Measurements from ENCODE around the gene TP63. TPM values are rescaled to one million over a fixed set of nuclear protein-coding genes. Genes with fewer than 3 reads are reported as not detected.

TP63 gene
- polyA plus RNA-seq, 1 experiment = not detected

- no peaks in the 10 kb centered on the region for H3K9me3 ChIP-seq (ENCODE audit: control insufficient read depth, insufficient read depth, low read length)
- ChIA-PET CTCF (no interaction called here), POLR2A (no interaction called here)
- H3K27ac ChIP-seq (ENCODE audit: low read depth, low read length) = no peak overlapping the region
- no peak for TF ChIP-seq CTCF (IDR thresholded peaks at IDR 0.05; ENCODE audit: low read depth, low read length)
- no peak for DNase-seq (ENCODE audit: low read depth, low spot score)
- no peak overlapping the region for H3K4me3 ChIP-seq (ENCODE audit: low read depth, low read length)
- no peaks in the 10 kb centered on the region for H3K27me3 ChIP-seq (ENCODE audit: control insufficient read depth, insufficient read depth, low read length)
These were observed 276.6 kb downstream of the TP63 start for GRCh38 chr3:189907803-189908202.

- ChIA-PET POLR2A (no interaction called here), CTCF (no interaction called here)
- Histone ChIP-seq H3K4me3 (ENCODE audit: low read depth, low read length) (no peak overlapping the region), H3K9me3 (ENCODE audit: control insufficient read depth, insufficient read depth, low read length) (no peaks in the 10 kb centered on the region), H3K27ac (ENCODE audit: low read depth, low read length) (no peak overlapping the region), H3K27me3 (ENCODE audit: control insufficient read depth, insufficient read depth, low read length) (no peaks in the 10 kb centered on the region)
- DNase-seq (ENCODE audit: low read depth, low spot score) = peak; percentile 13
- no peak for TF ChIP-seq CTCF (IDR thresholded peaks at IDR 0.05; ENCODE audit: low read depth, low read length)
These were observed 277.5 kb downstream of the TP63 start for GRCh38 chr3:189908646-189909045.

GRCh38 chr3:189909139-189909538, 277.9 kb downstream of the TP63 start:
- Histone ChIP-seq H3K27ac (ENCODE audit: low read depth, low read length) (no peak overlapping the region), H3K4me3 (ENCODE audit: low read depth, low read length) (no peak overlapping the region), H3K27me3 (ENCODE audit: control insufficient read depth, insufficient read depth, low read length) (no peaks in the 10 kb centered on the region), H3K9me3 (ENCODE audit: control insufficient read depth, insufficient read depth, low read length) (no peaks in the 10 kb centered on the region)
- DNase-seq (ENCODE audit: low read depth, low spot score) = no peak
- POLR2A ChIA-PET = no interaction called here
- CTCF ChIA-PET = no interaction called here
- TF ChIP-seq CTCF (IDR thresholded peaks at IDR 0.05; ENCODE audit: low read depth, low read length) = no peak

- TF ChIP-seq CTCF (IDR thresholded peaks at IDR 0.05; ENCODE audit: low read depth, low read length) = no peak
- no peak for DNase-seq (ENCODE audit: low read depth, low spot score)
- no peaks in the 10 kb centered on the region for H3K27me3 ChIP-seq (ENCODE audit: control insufficient read depth, insufficient read depth, low read length)
- ChIA-PET POLR2A (no interaction called here), CTCF (no interaction called here)
- no peaks in the 10 kb centered on the region for H3K9me3 ChIP-seq (ENCODE audit: control insufficient read depth, insufficient read depth, low read length)
- no peak overlapping the region for H3K4me3 ChIP-seq (ENCODE audit: low read depth, low read length)
- no peak overlapping the region for H3K27ac ChIP-seq (ENCODE audit: low read depth, low read length)
These were observed 278.4 kb downstream of the TP63 start for GRCh38 chr3:189909573-189909972.

- ChIA-PET POLR2A (no interaction called here), CTCF (no interaction called here)
- H3K27ac ChIP-seq (ENCODE audit: low read depth, low read length) = no peak overlapping the region
- no peak overlapping the region for H3K4me3 ChIP-seq (ENCODE audit: low read depth, low read length)
- no peak for DNase-seq (ENCODE audit: low read depth, low spot score)
- H3K27me3 ChIP-seq (ENCODE audit: control insufficient read depth, insufficient read depth, low read length) = no peaks in the 10 kb centered on the region
- no peaks in the 10 kb centered on the region for H3K9me3 ChIP-seq (ENCODE audit: control insufficient read depth, insufficient read depth, low read length)
- no peak for TF ChIP-seq CTCF (IDR thresholded peaks at IDR 0.05; ENCODE audit: low read depth, low read length)
These were observed 279.8 kb downstream of the TP63 start for GRCh38 chr3:189911001-189911400.

All from AG04450 (cell line).